Renal cortical epithelial cell (primary cell): ENCODE measurements around the gene UBR4. TPM values are rescaled to one million over a fixed set of nuclear protein-coding genes. Genes with fewer than 3 reads are reported as not detected.
A peak's percentile ranks its signal among the peaks of the same experiment; 100 is the strongest.

Experiments used
- DNase-seq: peaks from one replicate; pipeline ENCODE4 v3.0.0-alpha.2; 2011; ENCODE audit warnings: low read depth
- total RNA-seq: library from RNA; depleted of rRNA; stranded (reverse); fragments of >200 nt; gene quantifications from 2 replicates; pipeline ENCODE4 v1.2.3, GENCODE V29; 2014

UBR4 gene
- total RNA-seq, 1 donor from 2014 or later, result 174 TPM

DNA sequence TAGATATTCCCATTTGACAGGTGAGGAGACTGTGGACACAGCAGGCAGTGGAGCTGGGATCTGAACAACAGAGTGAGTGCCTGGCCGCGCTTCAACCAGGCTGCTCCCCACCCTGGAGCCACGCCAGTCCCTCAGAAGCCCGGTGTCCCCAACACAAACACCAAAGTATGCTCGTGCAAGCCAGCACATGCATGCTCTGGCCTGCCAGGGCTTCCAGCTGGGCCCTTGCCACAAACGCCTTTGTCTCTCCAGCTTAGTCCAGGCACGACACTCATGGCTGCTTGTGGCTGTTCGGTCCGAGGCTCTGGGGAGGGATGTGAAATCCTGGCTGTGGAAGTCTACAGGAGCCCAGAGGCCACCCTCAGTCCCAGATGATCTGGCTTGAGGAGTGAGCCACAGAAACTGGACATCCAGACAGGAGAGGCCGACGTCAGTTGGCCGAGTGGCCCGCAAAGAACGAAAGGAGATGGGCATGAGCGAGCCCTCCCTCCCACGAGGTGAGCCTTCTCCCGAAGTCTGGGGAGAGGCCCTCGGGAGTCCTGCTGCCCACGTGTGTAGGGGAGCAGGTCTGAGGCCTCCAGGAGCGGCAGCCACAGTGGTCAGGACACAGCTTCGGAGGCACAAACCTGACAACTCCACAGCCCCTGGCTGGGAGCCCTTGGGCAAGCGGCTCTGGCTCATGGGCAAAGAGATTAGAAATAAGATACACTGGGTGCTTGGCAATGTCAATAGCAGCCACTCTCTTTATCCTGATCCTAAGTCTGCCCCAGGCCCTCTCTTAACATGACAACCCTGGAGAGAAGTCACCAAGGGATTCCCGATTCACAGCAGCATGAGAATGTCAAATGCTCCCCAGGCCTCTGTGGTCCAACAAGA lies 136.5 kb downstream of the UBR4 start:
- no peak for DNase-seq

DNA sequence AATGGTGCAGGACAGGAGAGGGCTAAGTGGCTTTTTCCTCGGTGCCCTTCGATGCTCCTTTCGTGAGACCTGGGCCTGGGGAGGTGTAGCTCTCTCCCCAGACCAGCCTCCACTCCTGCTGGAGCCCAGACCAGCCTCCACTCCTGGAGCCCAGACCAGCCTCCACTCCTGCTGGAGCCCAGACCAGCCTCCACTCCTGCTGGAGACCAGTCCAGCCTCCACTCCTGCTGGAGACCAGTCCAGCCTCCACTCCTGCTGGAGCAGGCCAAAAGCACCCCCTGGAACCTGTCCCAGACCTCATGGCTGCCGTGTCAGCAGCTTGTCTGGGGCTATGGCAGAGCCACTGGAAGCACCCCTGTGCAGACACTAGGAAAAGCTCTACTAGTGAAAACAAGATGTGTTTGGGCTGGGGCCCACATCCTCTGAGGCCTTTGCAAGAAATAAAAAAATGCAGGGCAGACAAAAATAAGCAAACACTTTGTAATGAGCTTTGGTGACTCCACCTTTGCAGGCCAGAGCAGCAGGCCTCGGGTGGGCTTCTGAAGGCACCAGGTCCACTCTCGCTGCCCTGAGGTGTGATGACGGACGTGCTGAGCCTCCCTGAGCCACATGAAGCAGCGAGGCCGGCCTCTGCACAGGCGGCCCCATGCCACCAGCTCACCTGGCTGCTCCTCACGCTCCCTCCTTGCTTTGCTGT lies 137.6 kb downstream of the UBR4 start:
- no peak for DNase-seq

DNA sequence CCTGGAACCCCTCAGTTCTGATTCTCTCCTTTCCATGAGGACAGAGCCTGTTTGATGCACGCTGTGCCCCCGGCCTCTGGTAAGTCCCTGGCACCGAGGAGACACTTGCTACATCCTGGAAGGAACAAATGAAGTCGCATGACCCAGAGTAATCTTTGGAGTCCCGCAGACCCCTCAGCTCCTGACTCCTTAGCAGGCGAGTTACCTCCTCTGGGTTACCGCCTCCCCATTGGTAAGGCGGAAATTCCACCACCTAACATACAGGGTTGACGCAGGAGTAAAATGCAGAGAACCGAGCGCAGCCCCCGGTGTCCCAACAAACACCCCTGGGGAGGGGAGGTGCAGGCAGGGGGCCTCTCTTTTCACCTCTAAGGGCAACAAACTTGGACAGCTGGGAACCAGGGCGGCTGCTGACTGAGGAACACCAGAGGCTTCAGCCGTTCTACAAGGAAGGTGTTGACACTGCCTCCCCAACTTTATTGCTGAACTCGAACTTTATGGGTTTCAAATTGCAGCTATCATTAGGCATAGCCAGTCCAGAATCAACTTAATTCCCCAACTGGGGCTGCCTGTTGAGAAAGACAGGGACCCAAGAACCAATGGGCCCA lies 138.3 kb downstream of the UBR4 start:
- DNase-seq, result no peak

DNA sequence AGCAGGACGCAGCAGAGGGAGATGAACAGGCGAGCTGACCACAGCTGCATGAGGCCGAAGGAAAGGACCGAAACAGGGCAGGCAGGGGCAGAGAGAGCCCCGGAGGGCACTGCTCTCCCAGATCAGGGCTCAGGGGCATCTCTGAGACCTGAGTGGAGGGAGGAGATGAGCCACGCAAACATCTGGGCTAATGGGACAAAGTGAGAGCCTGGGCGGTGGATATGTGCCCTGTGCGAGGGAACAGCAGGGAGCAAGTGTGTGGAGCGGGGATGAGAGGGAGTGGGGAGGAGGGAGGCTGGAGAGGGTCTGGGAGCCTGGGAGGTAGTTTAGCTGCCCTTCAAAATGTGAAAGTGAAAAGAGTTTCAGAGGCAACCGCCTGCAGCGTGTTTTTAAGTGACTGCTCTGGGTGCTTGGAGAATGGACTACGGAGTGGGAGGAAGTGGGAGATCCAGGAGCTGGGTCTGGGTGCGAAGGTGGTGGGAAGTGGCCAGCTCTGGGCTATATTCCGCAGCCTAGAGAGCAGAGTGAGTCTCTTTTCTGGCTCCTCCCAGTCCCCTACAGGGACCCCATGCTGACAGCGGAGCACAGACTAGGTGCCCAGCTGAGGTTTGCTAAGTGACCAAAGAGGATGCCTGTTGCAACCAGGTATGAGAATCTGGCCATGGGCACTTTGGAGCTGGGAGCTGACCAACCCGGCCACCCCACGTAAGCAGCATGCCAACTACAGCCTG lies 139.0 kb downstream of the UBR4 start:
- DNase-seq, result no peak

DNA sequence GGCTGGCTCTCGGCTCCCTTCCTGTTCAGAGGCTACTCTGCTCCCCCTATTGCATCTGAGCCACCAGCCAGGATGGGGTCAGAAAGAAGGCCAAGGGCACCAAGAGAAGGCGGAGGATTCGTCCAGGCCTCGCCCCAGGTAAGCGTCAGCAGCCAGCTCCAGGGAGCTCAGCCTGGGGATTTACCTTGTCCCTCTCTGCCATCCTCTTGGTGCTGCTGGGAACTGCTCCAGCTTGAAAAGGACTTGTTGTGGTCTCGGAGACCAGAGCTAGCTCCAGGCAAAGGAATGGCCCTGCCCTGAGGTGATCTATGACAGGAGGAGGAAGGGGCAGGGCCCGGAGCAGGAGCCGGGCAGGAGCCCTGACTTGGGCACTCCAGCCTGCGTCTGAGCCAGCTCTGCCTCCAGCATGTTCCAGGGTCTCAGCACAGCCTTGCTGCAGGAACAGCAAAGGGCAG lies 139.8 kb downstream of the UBR4 start:
- no peak for DNase-seq

DNA sequence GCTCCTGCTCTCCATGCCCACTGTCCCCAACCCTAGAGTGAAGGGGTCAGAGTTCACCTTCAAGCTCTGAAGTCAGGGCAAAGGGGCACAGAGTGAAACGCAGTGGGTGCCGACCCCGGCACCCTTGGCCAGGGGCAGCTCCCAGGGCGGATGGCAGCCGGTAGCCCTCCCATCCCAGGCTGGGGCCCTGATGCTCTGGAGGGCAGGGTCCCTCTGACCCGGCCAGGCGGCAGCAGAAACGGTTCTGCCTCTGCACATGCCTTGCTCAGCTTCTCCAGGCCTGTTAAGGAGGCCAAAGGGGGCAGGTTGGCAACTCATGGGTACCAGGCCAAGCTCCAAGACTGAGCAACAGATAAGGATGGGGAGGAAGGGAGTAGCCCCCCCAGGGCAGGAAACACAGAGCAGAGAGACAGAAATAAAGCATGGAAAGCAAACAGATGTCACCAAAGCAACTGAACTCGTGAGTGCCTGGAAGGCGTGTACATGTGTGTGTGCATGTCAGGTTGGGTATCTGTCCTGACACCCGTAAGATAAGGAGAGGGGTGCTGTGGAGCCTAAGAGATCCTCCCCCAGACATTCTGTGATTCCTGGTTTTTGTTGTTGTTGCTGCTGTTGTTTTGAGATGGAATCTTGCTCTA lies 141.3 kb downstream of the UBR4 start:
- DNase-seq, result no peak

DNA sequence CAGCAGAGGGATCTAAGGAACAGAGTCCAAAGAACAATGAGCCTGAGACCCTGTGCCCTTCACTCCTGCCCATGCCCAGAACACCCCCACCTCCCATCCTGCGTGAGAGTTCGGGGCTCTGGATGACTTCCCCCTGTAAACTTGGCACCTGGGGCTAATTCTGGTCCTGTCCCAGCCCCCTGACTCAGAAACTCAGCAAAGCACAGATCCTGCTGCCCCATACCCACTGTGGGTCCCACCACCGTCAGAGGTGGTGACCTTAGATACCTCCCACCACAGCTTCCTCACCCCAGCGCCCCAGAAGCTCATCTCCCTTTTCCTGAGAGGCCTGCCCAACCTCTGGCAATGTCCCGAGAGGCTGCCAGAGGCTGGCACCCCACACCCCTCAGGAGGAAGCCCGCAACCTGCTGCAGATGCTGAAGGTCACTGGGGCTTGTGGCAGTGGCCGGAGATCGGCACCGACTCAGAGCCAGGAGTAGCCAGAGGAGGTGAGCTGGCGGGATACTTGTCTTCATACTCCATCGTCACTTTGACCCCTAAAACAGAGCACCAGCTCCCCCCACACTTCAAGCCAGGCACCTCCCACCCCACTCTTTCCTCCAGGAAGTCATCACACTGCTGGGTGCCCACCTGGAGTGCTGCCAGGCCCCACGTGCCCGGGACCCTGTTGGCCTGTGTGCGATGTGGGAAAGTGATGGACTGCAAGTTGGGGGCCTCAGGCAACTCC lies 142.0 kb downstream of the UBR4 start:
- DNase-seq, result no peak

DNA sequence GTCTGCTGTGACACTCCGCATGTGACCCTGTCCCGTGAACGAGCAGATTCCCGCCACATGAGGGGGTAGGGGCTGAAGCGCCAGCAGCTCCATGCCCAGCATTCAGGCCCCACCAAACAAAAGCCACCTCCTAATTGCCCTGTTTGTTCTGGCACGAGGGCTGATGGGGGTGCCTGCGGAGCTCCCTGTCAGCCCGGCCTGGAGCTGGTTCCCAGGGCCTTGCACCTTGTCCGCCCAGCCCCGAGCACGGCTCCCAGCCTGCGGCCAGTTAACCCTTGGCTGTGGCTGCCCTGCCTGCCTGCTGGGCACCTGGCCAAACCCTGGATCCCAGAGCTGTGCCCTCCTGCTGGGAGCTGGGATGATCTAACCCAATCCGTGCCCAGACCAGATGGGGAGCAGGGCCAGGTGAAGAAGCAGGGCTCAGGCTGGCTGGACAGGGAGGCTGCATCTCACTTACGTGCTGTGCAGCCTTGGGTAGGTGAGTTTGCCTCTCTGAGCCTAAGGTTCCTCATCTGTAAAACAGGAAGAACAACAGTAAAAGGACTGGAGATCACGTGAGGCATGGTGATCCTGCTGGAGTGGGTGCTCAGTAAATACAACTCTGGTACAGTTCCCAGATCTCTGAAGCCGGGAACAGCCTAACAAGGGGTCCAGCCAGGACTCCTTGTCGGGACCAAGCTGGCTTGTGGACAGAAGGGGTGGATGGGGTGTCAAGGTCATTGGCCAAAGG lies 142.7 kb downstream of the UBR4 start:
- DNase-seq, result peak; percentile 75

DNA sequence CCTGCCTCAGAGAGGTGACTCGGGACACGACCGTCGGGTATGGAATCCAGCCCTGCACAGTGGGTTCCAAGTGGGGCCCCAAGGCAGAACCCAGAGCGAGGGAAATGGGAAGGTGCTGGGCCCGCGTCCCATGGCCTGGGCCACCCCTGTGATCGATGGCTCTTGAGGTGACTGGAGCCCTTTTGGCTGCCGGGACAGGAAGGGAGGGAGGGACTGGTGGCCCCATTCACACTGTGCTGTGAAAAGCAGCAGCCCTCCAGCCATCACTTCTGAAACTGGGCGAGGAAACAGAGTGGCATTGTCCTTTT lies 143.2 kb downstream of the UBR4 start:
- no peak for DNase-seq

DNA sequence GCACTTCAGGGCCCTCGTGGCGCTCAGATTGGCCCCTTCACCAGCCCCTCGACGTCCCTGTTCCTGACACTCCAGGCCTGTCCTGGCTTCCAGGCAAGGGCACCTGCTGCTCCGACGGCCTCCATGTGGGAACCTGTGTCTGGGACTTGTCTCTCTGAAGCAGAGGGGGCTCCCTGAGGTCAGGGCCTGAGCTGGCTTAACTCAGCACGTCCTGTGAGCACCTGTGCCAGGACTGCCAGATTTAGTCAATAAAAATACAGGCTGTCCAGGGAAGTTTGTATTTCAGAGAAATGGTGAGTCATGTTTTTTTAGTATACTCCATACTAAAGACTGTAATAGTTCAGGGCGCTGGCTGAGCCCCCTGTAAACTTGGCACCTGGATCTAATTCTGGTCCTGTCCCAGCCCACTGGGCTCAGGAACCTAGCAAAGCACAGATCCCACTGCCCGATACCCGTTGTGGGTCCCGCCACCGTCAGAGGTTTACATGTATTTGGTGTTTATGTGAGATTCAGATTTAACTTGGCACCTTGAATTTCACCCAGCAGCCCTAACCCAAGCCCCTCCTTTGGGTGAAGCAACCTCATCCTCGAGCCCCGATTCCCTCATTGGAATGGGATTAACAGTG lies 143.7 kb downstream of the UBR4 start:
- peak; percentile 76 for DNase-seq

DNA sequence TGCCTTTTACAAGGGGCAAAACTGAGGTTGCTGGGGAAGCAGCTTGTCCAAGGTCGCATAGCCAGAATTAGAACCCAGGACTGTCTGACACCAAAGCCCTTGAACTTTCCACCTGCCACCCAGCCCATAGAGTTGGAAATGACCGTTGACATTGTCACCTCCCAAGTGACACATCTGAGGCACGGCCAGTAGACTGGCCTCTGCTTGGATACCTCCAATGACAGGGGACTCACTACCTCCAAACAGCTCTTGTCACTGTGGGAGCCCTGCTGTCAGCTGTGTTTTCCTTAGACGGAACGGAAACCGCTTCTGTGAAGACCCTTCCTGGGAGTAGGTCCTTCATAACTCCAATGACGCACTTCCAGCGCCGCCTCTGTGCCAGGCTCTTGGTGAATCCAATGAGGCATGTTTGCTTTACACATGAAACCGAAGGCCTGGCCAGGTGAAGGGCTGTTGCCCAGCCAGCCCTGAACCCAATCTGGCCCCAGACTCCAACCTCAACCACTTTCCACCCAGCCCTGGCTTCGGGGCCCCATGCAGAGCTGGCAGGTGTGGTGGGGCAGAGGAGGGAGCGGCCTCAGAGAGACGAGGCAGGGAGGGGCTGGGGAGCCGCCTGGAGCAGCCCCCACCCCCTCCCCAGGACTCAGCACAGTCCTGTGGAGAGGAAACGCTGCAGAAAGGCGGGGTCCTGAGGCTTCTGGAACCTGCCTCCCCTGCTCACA lies 144.4 kb downstream of the UBR4 start:
- no peak for DNase-seq

DNA sequence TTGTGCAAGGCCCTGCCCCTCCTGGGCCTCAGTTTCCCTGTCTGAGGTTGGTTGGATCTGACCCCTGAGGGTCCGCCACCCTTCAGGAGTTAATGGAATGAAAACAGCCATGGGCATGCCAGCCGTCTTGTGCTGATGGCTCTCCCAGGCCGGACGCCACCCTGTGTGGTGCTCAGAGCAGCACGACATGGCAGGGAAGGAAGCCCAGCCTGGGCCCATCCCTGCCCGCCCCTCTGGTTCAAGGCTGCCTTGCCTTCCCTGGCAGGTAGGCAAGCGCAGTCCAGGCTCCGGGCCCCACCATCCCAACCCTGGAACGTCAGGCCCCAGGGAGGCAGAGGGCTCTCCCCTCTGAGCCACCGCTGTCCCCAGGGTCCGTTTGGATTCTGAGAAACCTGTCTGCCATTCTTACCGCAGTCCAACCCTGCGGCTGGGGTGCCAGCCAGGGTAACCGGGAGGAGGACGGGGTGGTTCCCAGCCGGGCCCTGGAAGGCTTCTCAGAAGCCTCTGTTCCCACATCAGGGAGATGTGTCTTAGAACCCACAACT lies 145.1 kb downstream of the UBR4 start:
- DNase-seq, result no peak

DNA sequence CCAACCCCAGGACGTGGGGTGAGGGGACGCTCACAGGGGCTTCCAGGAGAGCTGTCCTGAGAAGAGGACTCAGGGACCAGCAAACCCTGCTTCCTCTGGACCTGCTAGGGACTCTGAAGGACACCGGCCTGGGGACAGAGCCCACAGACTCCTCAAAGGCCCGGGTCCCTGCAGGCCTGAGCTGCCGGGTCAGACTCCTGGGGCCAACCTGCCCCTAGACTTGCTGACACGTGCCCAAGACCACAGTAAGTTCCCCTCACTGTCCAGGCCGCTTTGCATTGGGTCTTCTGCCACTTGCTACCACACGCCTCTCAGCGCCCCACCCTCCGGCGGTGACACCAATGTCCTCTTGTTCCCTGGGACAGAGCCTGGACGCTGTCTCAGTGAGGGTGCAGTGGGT lies 146.9 kb downstream of the UBR4 start:
- DNase-seq, result no peak

DNA sequence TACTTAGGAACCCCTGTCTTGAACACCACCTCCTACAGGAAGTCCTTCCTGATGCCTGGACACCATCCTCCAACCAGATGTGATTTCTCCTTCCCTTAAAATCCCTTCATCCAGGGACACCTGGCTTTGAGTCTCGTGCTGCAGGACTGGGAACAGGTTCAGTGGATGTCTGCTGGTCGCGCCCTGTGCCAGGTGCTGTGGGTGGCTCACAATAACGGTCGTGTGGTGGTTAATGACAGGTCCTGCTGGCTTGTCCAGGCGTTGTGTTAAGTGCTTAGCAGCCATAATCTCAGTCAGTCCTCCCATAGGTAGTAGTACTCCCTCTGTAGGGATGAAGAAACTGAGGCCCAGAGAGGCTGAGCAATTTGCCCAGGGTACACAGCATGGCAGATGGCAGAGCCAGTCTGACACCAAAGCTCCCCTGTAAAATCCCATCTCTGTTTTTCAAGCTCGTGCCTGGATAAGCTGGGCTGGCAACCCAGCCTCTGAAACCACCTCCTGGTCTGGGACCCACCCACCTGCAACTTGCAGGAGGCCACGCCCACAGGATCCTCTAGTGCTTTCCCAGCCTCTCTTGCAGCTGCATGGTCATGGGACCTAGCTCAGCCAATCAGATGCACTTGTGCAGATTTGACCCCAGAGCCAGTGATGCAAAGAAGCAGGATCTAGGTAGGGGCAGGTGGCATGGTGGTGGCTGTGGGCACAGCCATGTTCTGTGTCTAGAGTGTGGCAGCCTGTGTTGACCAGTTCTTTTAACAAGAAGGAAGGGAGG lies 147.6 kb downstream of the UBR4 start:
- no peak for DNase-seq

DNA sequence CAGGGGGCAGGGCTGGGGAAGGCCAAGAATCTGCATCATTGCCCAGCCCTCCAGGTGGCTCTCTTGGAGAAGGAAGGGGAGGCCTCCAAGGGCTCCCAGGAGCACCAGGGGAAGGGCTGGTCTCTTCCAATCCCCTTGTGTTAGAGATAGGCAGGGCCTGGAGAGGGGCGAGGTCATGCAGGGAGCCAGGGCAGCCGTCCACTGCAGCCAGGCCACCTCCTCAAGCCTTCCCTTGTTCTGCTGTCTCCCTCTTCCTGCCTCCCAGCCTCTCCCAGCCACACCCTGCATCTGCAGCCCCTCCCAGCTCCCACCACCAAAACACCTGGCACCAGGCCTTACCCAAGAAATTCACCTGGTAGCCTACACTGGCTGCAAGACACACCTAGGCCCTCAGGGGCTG lies 148.3 kb downstream of the UBR4 start:
- DNase-seq, result no peak

DNA sequence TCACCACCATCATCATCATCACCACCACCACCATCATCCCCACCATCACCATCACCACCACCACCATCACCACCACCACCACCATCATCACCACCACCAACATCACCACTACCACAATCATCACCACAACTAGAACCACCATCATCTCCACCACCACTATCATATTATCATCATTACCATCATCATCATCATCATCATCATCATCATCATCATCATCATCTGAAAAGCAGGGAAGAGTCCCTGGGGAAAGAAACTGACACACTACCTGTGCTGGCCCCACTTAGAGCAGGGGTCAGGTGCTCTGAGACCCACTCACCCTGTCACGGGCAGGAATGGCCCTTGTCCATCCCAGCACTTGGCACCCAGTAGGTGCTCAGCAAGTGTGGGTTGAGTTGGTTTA lies 148.7 kb downstream of the UBR4 start:
- DNase-seq, result no peak

DNA sequence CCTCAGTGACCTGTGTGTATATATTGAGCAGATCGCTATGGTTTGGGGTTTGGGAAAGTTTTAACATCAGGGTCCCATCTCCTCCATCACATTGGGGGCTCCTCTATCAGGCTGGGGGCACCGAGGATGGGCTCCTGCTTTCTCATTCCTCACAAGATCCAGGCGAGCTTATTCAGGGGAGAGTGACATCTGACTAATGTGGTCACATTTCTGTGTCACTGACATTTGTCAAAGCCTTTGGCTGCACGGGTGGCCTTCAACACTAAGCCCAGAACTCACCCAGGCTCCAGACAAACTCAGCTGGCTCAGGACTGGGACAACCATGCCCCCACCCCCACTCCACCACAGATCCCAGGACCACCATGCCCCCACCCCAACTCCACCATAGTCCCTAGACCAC lies 150.3 kb downstream of the UBR4 start:
- no peak for DNase-seq

DNA sequence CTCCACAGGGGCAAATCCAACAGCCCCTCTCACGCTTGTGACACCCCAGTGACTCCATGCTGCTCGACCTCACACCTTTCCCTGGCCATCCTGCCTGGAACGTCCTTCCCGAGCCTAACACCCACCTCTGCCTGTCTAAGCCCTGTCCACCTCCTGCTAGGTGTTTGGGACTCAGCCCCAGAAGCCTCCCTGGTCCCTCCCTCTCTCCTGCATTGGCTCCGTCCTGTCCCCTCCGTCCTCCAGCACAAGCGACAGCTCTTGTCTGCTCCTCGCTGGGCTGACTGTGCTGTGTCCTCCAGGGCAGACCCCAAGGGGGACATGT lies 151.6 kb downstream of the UBR4 start:
- DNase-seq, result no peak
